ENCODE results near the gene HINFP.

- TF ChIP-seq CTCF (IDR thresholded peaks at IDR 0.05) (no peak), POLR2A (IDR thresholded peaks at IDR 0.05) (no peak)
Observed at GRCh38 chr11:119161871-119162270, 40.5 kb downstream of the HINFP start.
